ENCODE measurements around the gene FAM222A. TPM values are rescaled to one million over a fixed set of nuclear protein-coding genes. Genes with fewer than 3 reads are reported as not detected.

Gene FAM222A
- polyA plus RNA-seq, 4 donors = 1.6 to 7.5 (median 4.7) TPM

DNA sequence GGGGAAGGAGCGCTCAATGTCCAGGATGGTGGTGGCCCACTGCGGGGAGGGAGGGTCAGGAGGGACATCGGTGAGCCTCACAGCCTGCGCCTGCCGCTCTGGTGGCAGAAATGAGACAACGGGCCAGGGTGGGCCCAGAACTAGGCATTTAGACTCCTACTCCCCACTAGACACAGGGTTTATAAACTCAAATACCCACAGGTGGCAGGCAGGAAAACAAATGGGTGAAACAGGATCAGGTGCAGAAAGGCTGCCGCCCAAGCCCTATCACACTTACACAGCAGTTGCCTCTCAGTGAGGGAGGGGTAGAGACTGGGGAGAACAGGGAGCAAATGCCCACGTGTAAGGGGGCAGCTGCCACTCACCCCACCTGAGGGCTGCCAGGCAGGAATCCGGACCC lies 73.2 kb downstream of the FAM222A start:
- no peaks in the 10 kb centered on the region for H3K4me1 ChIP-seq (ENCODE audit: control insufficient read depth in 3 of 3, insufficient read depth in 2 of 3, low read depth in 1 of 3, low read length in 2 of 3)
- DNase-seq (no peak), FAIRE-seq (no peak)
- no peaks in the 10 kb centered on the region for H3K36me3 ChIP-seq (ENCODE audit: control insufficient read depth in 3 of 3, insufficient read depth in 2 of 3, low read depth in 1 of 3, low read length in 3 of 3)
- H3K27ac ChIP-seq (ENCODE audit: low read depth in 1 of 3, low read length in 2 of 3) = no peak overlapping the region
- 87 to 90% (median 88%) methylated on average over 9 of the region's 9 CpGs for WGBS, 3 donors
- H3K4me3 ChIP-seq (ENCODE audit: low read depth in 1 of 3, low read length in 3 of 3) = no peak overlapping the region
- no peaks in the 10 kb centered on the region for H3K9me3 ChIP-seq (ENCODE audit: control insufficient read depth in 2 of 2, insufficient read depth in 1 of 2, low read depth in 1 of 2, low read length in 1 of 2)
- H3K27me3 ChIP-seq (ENCODE audit: control insufficient read depth in 3 of 3, insufficient read depth in 3 of 3, low read length in 3 of 3) = no peaks in the 10 kb centered on the region

DNA sequence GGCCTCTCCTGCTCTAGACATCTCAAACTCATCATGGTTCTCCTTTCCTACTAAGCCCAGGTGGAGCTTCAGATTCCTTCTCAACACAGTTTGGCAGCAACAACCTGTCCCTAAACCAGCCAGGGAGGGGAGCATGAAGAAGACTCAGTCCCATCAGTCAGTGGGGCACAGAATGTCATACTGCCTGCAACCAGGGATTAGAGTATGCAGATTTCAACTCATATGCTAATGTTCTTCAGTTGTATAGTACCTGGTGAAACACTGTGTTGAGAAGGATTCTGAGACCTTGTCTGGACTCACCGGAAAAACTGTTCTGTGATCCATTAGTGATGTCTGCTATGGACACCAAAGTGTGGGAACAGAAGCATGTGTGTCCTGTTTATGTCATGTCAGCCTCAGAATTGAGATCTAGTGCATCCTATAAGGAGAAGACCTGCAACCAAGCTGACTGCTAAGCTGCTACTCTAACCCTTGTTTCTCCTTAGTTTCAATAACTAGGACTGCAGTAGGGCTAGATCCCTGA lies 76.0 kb downstream of the FAM222A start:
- H3K36me3 ChIP-seq (ENCODE audit: control insufficient read depth in 3 of 3, insufficient read depth in 2 of 3, low read depth in 1 of 3, low read length in 3 of 3) = no peaks in the 10 kb centered on the region
- H3K4me3 ChIP-seq (ENCODE audit: low read depth in 1 of 3, low read length in 3 of 3) = no peak overlapping the region
- H3K4me1 ChIP-seq (ENCODE audit: control insufficient read depth in 3 of 3, insufficient read depth in 2 of 3, low read depth in 1 of 3, low read length in 2 of 3) = no peaks in the 10 kb centered on the region
- no peak for DNase-seq
- no peak for FAIRE-seq
- H3K27ac ChIP-seq (ENCODE audit: low read depth in 1 of 3, low read length in 2 of 3) = no peak overlapping the region
- no peaks in the 10 kb centered on the region for H3K27me3 ChIP-seq (ENCODE audit: control insufficient read depth in 3 of 3, insufficient read depth in 3 of 3, low read length in 3 of 3)
- H3K9me3 ChIP-seq (ENCODE audit: control insufficient read depth in 2 of 2, insufficient read depth in 1 of 2, low read depth in 1 of 2, low read length in 1 of 2) = no peaks in the 10 kb centered on the region
- 85 to 95% (median 88%) methylated on average over 1 of the region's 1 CpG for WGBS, 3 donors

DNA sequence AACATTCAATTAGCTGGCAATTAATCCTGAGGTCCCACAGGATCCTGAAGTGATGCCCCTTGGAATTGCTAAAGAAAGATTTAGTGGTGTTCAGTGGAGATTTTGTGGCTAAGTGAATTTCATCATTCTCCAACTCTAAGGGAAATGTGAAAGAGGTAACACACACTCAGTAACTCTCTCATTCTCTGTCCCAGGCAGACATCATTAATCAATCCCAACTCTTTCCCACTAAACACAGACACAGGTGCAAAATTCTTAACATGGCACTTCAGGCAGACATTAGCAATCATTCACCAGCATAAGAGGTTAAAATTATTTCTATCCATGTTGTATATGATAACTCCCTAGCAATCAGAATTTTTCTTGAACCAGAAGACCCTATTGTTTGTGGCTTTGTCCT lies 79.4 kb downstream of the FAM222A start:
- no peak overlapping the region for H3K4me3 ChIP-seq (ENCODE audit: low read depth in 1 of 3, low read length in 3 of 3)
- H3K9me3 ChIP-seq (ENCODE audit: control insufficient read depth in 2 of 2, insufficient read depth in 1 of 2, low read depth in 1 of 2, low read length in 1 of 2) = no peaks in the 10 kb centered on the region
- no peaks in the 10 kb centered on the region for H3K36me3 ChIP-seq (ENCODE audit: control insufficient read depth in 3 of 3, insufficient read depth in 2 of 3, low read depth in 1 of 3, low read length in 3 of 3)

DNA sequence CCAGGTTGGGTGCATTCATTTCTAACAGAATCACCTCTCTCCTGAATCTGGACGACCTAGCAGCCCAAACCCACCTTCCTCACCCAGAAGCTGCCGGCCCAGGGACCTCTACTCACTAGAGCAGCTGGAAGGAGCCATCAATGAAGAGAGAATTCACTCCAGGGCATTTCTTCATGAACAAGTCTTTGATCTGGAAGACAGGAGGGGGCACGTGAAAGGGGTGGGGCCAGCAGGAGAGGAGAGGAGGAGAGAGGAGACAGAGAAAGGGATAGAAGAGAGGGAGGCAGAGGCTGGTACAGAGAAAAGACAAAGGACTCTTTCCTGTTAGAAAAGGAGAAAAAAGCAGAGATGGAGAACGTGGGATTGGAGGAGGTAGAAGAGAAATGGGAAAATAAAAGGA lies 79.8 kb downstream of the FAM222A start:
- Histone ChIP-seq H3K36me3 (ENCODE audit: control insufficient read depth in 3 of 3, insufficient read depth in 2 of 3, low read depth in 1 of 3, low read length in 3 of 3) (peaks cover 0 to 2% (median 0%) of the 10 kb centered on the region in 3 donors), H3K4me3 (ENCODE audit: low read depth in 1 of 3, low read length in 3 of 3) (no peak overlapping the region), H3K27ac (ENCODE audit: low read depth in 1 of 3, low read length in 2 of 3) (no peak overlapping the region), H3K4me1 (ENCODE audit: control insufficient read depth in 3 of 3, insufficient read depth in 2 of 3, low read depth in 1 of 3, low read length in 2 of 3) (no peaks in the 10 kb centered on the region), H3K27me3 (ENCODE audit: control insufficient read depth in 3 of 3, insufficient read depth in 3 of 3, low read length in 3 of 3) (no peaks in the 10 kb centered on the region), H3K9me3 (ENCODE audit: control insufficient read depth in 2 of 2, insufficient read depth in 1 of 2, low read depth in 1 of 2, low read length in 1 of 2) (no peaks in the 10 kb centered on the region)
- 29 to 41% (median 39%) methylated on average over 4 of the region's 4 CpGs for WGBS, 3 donors
- FAIRE-seq (no peak), DNase-seq (no peak)

More for the DNA sequence above, 79.4 kb downstream of the FAM222A start:
- FAIRE-seq (no peak), DNase-seq (no peak)
- H3K4me1 ChIP-seq (ENCODE audit: control insufficient read depth in 3 of 3, insufficient read depth in 2 of 3, low read depth in 1 of 3, low read length in 2 of 3) = no peaks in the 10 kb centered on the region
- H3K27ac ChIP-seq (ENCODE audit: low read depth in 1 of 3, low read length in 2 of 3) = no peak overlapping the region
- no peaks in the 10 kb centered on the region for H3K27me3 ChIP-seq (ENCODE audit: control insufficient read depth in 3 of 3, insufficient read depth in 3 of 3, low read length in 3 of 3)

DNA sequence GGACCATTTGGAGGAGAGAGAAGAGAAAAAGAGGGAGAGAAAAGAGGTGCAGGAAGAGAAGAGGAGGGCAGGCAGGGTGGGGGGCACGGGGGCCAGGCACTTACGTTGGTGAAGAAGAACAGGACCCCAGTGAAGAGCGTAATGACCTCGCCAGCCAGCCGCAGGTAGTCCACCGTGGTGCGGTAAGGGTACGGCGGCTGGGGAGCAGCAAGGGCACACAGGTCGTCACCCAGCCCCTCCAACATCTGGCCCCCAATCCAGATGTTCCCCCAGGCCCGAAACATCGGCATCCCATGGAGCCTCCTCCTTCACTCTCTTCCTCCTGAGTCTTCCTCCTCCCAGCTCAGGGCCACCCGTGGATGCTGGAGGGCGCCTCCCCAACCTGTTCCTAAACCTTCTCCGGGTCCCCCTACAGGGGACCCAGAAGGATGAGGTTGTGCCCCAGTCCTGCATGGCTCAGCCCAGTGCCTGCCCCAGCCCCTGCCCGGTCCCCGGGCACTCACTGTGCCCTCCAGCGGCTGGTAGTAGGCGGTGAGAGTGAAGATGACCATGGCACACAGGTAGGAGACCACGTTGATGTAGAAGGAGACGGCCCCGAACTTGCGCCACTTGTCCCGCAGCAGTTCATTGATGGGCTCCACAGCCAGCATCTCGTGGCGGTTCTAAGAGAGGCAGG lies 80.3 kb downstream of the FAM222A start:
- WGBS, 3 donors = 81 to 87% (median 81%) methylated on average over 25 to 26 of the region's 26 CpGs

GRCh38 chr12:109795023-109795422 lies 81.4 kb downstream of the FAM222A start:
- Histone ChIP-seq H3K4me3 (ENCODE audit: low read depth in 1 of 3, low read length in 3 of 3) (no peak overlapping the region), H3K9me3 (ENCODE audit: control insufficient read depth in 2 of 2, insufficient read depth in 1 of 2, low read depth in 1 of 2, low read length in 1 of 2) (no peaks in the 10 kb centered on the region), H3K27me3 (ENCODE audit: control insufficient read depth in 3 of 3, insufficient read depth in 3 of 3, low read length in 3 of 3) (no peaks in the 10 kb centered on the region), H3K4me1 (ENCODE audit: control insufficient read depth in 3 of 3, insufficient read depth in 2 of 3, low read depth in 1 of 3, low read length in 2 of 3) (no peaks in the 10 kb centered on the region), H3K27ac (ENCODE audit: low read depth in 1 of 3, low read length in 2 of 3) (no peak overlapping the region), H3K36me3 (ENCODE audit: control insufficient read depth in 3 of 3, insufficient read depth in 2 of 3, low read depth in 1 of 3, low read length in 3 of 3) (peaks cover 0 to 2% (median 0%) of the 10 kb centered on the region in 3 donors)
- no peak for FAIRE-seq
- 93 to 97% (median 95%) methylated on average over 2 of the region's 2 CpGs for WGBS, 3 donors
- DNase-seq = no peak

More for the DNA sequence above, 80.3 kb downstream of the FAM222A start:
- no peaks in the 10 kb centered on the region for H3K4me1 ChIP-seq (ENCODE audit: control insufficient read depth in 3 of 3, insufficient read depth in 2 of 3, low read depth in 1 of 3, low read length in 2 of 3)
- H3K27ac ChIP-seq (ENCODE audit: low read depth in 1 of 3, low read length in 2 of 3) = no peak overlapping the region
- no peaks in the 10 kb centered on the region for H3K9me3 ChIP-seq (ENCODE audit: control insufficient read depth in 2 of 2, insufficient read depth in 1 of 2, low read depth in 1 of 2, low read length in 1 of 2)
- H3K36me3 ChIP-seq (ENCODE audit: control insufficient read depth in 3 of 3, insufficient read depth in 2 of 3, low read depth in 1 of 3, low read length in 3 of 3) = peaks cover 0 to 2% (median 0%) of the 10 kb centered on the region in 3 donors
- H3K4me3 ChIP-seq (ENCODE audit: low read depth in 1 of 3, low read length in 3 of 3) = no peak overlapping the region
- no peaks in the 10 kb centered on the region for H3K27me3 ChIP-seq (ENCODE audit: control insufficient read depth in 3 of 3, insufficient read depth in 3 of 3, low read length in 3 of 3)
- FAIRE-seq (no peak), DNase-seq (no peak)

DNA sequence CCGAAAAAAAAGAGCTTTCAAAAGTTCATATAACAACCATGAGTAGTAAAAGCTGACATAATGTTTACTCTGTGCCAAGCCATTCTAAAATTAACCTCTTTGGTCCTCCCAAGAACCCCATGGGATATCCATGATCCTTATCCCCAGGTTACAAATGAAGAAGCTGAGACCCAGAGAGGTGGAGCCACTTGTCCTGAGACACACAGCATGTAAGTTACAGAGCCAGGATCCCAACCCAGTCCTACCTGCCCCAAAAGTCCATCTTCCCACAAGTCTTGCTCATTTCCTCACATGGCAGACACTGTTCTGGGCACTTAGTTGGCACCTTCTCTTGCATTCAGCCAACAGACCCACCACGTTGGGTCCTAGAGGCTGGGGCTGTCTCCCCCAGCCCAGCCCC lies 82.4 kb downstream of the FAM222A start:
- Histone ChIP-seq H3K4me1 (ENCODE audit: control insufficient read depth in 3 of 3, insufficient read depth in 2 of 3, low read depth in 1 of 3, low read length in 2 of 3) (no peaks in the 10 kb centered on the region), H3K36me3 (ENCODE audit: control insufficient read depth in 3 of 3, insufficient read depth in 2 of 3, low read depth in 1 of 3, low read length in 3 of 3) (peaks cover 0 to 5% (median 0%) of the 10 kb centered on the region in 3 donors), H3K4me3 (ENCODE audit: low read depth in 1 of 3, low read length in 3 of 3) (no peak overlapping the region), H3K27me3 (ENCODE audit: control insufficient read depth in 3 of 3, insufficient read depth in 3 of 3, low read length in 3 of 3) (no peaks in the 10 kb centered on the region), H3K27ac (ENCODE audit: low read depth in 1 of 3, low read length in 2 of 3) (no peak overlapping the region), H3K9me3 (ENCODE audit: control insufficient read depth in 2 of 2, insufficient read depth in 1 of 2, low read depth in 1 of 2, low read length in 1 of 2) (no peaks in the 10 kb centered on the region)
- 62 to 77% (median 67%) methylated on average over 2 of the region's 2 CpGs for WGBS, 3 donors
- DNase-seq (no peak), FAIRE-seq (no peak)

- DNase-seq = no peak
- 66 to 78% (median 73%) methylated on average over 18 to 19 of the region's 19 CpGs for WGBS, 3 donors
- no peaks in the 10 kb centered on the region for H3K4me1 ChIP-seq (ENCODE audit: control insufficient read depth in 3 of 3, insufficient read depth in 2 of 3, low read depth in 1 of 3, low read length in 2 of 3)
- H3K9me3 ChIP-seq (ENCODE audit: control insufficient read depth in 2 of 2, insufficient read depth in 1 of 2, low read depth in 1 of 2, low read length in 1 of 2) = no peaks in the 10 kb centered on the region
- peaks cover 0 to 5% (median 0%) of the 10 kb centered on the region in 3 donors for H3K36me3 ChIP-seq (ENCODE audit: control insufficient read depth in 3 of 3, insufficient read depth in 2 of 3, low read depth in 1 of 3, low read length in 3 of 3)
- no peak overlapping the region for H3K27ac ChIP-seq (ENCODE audit: low read depth in 1 of 3, low read length in 2 of 3)
- FAIRE-seq = no peak
- H3K27me3 ChIP-seq (ENCODE audit: control insufficient read depth in 3 of 3, insufficient read depth in 3 of 3, low read length in 3 of 3) = no peaks in the 10 kb centered on the region
- no peak overlapping the region for H3K4me3 ChIP-seq (ENCODE audit: low read depth in 1 of 3, low read length in 3 of 3)
These were observed 84.5 kb downstream of the FAM222A start for GRCh38 chr12:109797905-109798669.

All from small intestine (tissue), 7 donors.